Jurkat, Clone E6-1 (cell line): ENCODE data around the gene KIAA1217.
"Not testable (repeated sequence)": the region's sequence is repeated elsewhere in the genome, so short reads cannot be mapped to it uniquely, and the experiment has no call there.

Experiments
- DNase-seq: peaks from one replicate; pipeline ENCODE4 v3.0.0-alpha.2; 2011; ENCODE audit warnings: low read depth, low spot score
- H3K4me3 ChIP-seq: 2 replicates; pipeline ENCODE4 v1.5.1; 2011; ENCODE audit warnings: mild to moderate bottlenecking, low read length, control low read depth, moderate library complexity

The KIAA1217 gene

GRCh38 chr10:24417053-24417452, 208.1 kb downstream of the KIAA1217 start:
- H3K4me3 ChIP-seq: no peak overlapping the region
- DNase-seq: no peak

- DNase-seq: no peak
- no peak overlapping the region for H3K4me3 ChIP-seq
Measured at GRCh38 chr10:24418532-24418931, 209.6 kb downstream of the KIAA1217 start.

- H3K4me3 ChIP-seq: no peak overlapping the region
- no peak for DNase-seq
Measured at GRCh38 chr10:24419066-24419465, 210.1 kb downstream of the KIAA1217 start.

- DNase-seq: no peak
- H3K4me3 ChIP-seq: no peak overlapping the region
Measured at GRCh38 chr10:24425151-24425550, 216.2 kb downstream of the KIAA1217 start.

- DNase-seq: no peak
- H3K4me3 ChIP-seq: no peak overlapping the region
Measured at GRCh38 chr10:24427678-24428409, 218.9 kb downstream of the KIAA1217 start.

- DNase-seq: no peak
- no peak overlapping the region for H3K4me3 ChIP-seq
Measured at GRCh38 chr10:24428410-24428782, 219.5 kb downstream of the KIAA1217 start.

- no peak for DNase-seq
- no peak overlapping the region for H3K4me3 ChIP-seq
Measured at GRCh38 chr10:24430591-24430990, 221.7 kb downstream of the KIAA1217 start.

GRCh38 chr10:24432478-24433416, 223.8 kb downstream of the KIAA1217 start:
- no peak overlapping the region for H3K4me3 ChIP-seq
- DNase-seq: no peak

- H3K4me3 ChIP-seq: no peak overlapping the region
- no peak for DNase-seq
Measured at GRCh38 chr10:24433705-24434104, 224.8 kb downstream of the KIAA1217 start.

GRCh38 chr10:24434961-24435360, 226.0 kb downstream of the KIAA1217 start:
- DNase-seq: no peak
- no peak overlapping the region for H3K4me3 ChIP-seq

GRCh38 chr10:24435374-24435773, 226.4 kb downstream of the KIAA1217 start:
- DNase-seq: no peak
- H3K4me3 ChIP-seq: no peak overlapping the region

- DNase-seq: no peak
- H3K4me3 ChIP-seq: no peak overlapping the region
Measured at GRCh38 chr10:24437302-24437701, 228.4 kb downstream of the KIAA1217 start.

GRCh38 chr10:24438800-24439199, 229.9 kb downstream of the KIAA1217 start:
- no peak overlapping the region for H3K4me3 ChIP-seq
- no peak for DNase-seq

GRCh38 chr10:24439935-24440334, 231.0 kb downstream of the KIAA1217 start:
- H3K4me3 ChIP-seq: no peak overlapping the region
- no peak for DNase-seq

- DNase-seq: no peak
- H3K4me3 ChIP-seq: no peak overlapping the region
Measured at GRCh38 chr10:24440817-24441797, 232.2 kb downstream of the KIAA1217 start.

- DNase-seq: no peak
- H3K4me3 ChIP-seq: no peak overlapping the region
Measured at GRCh38 chr10:24442234-24442633, 233.3 kb downstream of the KIAA1217 start.

GRCh38 chr10:24442641-24443174, 233.8 kb downstream of the KIAA1217 start:
- not testable (repeated sequence) for DNase-seq, H3K4me3 ChIP-seq

GRCh38 chr10:24444337-24444736, 235.4 kb downstream of the KIAA1217 start:
- DNase-seq: no peak
- H3K4me3 ChIP-seq: no peak overlapping the region

- not testable (repeated sequence) for H3K4me3 ChIP-seq, DNase-seq
Measured at GRCh38 chr10:24445958-24446357, 237.0 kb downstream of the KIAA1217 start.
